GM12878 (cell line): Measurements from ENCODE around the gene OSBPL2. TPM values are rescaled to one million over a fixed set of nuclear protein-coding genes. Genes with fewer than 3 reads are reported as not detected.

Experiments
- ATAC-seq: fragments of 200-7000 bp; cut with Tn5 transposase; 3 replicates; pipeline ENCODE4 v1.9.1; 2020; ENCODE audit warnings: mild to moderate bottlenecking, moderate library complexity
- BruUV-seq: library from RNA; stranded (reverse); fragments of 400-500 nt; replicated peaks from 2 replicates; lab custom pipeline; 2021; lab: Mats Ljungman, UMichigan
- CTCF ChIA-PET: fragments of 300-600 bp; sonication (Branson Sonifier 250); formaldehyde crosslinking; extraction: SDS; loops from one replicate; lab custom pipeline; 2021; ENCODE audit warnings: inconsistent platforms; lab: Yijun Ruan, JAX
- POLR2A ChIA-PET: fragments of 350-600 bp; formaldehyde crosslinking; extraction: SDS; loops from one replicate; lab custom pipeline; 2021; ENCODE audit warnings: inconsistent platforms; lab: Charles Lee
- RAD21 ChIA-PET: fragments of 300-600 bp; sonication (Branson Sonifier 250); formaldehyde crosslinking; loops from one replicate; lab custom pipeline; 2023; ENCODE audit warnings: antibody characterized with exemption; ENCODE audit not compliant: unreplicated experiment; lab: Charles Lee
- SMC1A ChIA-PET: fragments of 300-600 bp; sonication (Branson Sonifier 250); formaldehyde crosslinking; loops from one replicate; lab custom pipeline; 2023; ENCODE audit not compliant: unreplicated experiment, uncharacterized antibody; lab: Charles Lee
- DNase-seq: peaks from one replicate; pipeline ENCODE4 v3.0.0-alpha.2; 2011; ENCODE audit warnings: low read depth, low spot score
- FAIRE-seq: peaks from 3 replicates; lab custom pipeline; 2011; peaks lifted over from hg19 to GRCh38; lab: Jason Lieb, UNC
- H2AFZ ChIP-seq: 2 replicates; pipeline ENCODE4 v1.6.0; 2011; ENCODE audit warnings: low read depth, low read length, control low read depth; ENCODE audit not compliant: control insufficient read depth
- H3K27ac ChIP-seq: 2 replicates; pipeline ENCODE4 v1.5.1; 2011; ENCODE audit warnings: control low read depth; ENCODE audit not compliant: control insufficient read depth, insufficient read depth
- H3K27me3 ChIP-seq, 2 experiments: replicated peaks in 1 of 2; 2 replicates each; pipeline versions ENCODE4 v1.6.0 to v1.6.1; 2011; ENCODE audit warnings: low read length in 1 of 2; ENCODE audit not compliant: control insufficient read depth in 2 of 2, insufficient read depth in 2 of 2
- H3K36me3 ChIP-seq, 2 experiments: 2 replicates each; pipeline ENCODE4 v1.5.1; 2011; ENCODE audit warnings: low read length in 1 of 2; ENCODE audit not compliant: control insufficient read depth in 2 of 2, insufficient read depth in 2 of 2
- H3K4me1 ChIP-seq: 2 replicates; pipeline ENCODE4 v1.6.1; 2011; ENCODE audit warnings: mild to moderate bottlenecking, low read length, moderate library complexity, mixed read lengths; ENCODE audit not compliant: control insufficient read depth, insufficient read depth
- H3K4me2 ChIP-seq: 2 replicates; pipeline ENCODE4 v1.6.0; 2011; ENCODE audit warnings: control low read depth; ENCODE audit not compliant: control insufficient read depth, insufficient read depth
- H3K4me3 ChIP-seq: fragments of 200-600 bp; sonication (generic); 2 replicates; pipeline ENCODE4 v1.5.1; 2016
- H3K79me2 ChIP-seq: 2 replicates; pipeline ENCODE4 v1.6.0; 2011; ENCODE audit warnings: low read length; ENCODE audit not compliant: control insufficient read depth, insufficient read depth
- H3K9ac ChIP-seq: 2 replicates; pipeline ENCODE4 v1.8.0; 2011; ENCODE audit warnings: low read length, control low read depth, mixed read lengths; ENCODE audit not compliant: control insufficient read depth, insufficient read depth
- H3K9me3 ChIP-seq: replicated peaks from 3 replicates; pipeline ENCODE4 v1.5.1; 2011; ENCODE audit warnings: mild to moderate bottlenecking, low read length; ENCODE audit not compliant: control insufficient read depth, insufficient read depth
- H4K20me1 ChIP-seq: 2 replicates; pipeline ENCODE4 v1.6.0; 2011; ENCODE audit not compliant: control insufficient read depth, insufficient read depth
- HDGF ChIP-seq: fragments of 450-650 bp; IDR thresholded peaks from 2 replicates; pipeline ENCODE4 v1.6.1; 2016; ENCODE audit warnings: antibody characterized with exemption
- POLR2AphosphoS5 ChIP-seq: IDR thresholded peaks from 2 replicates; pipeline ENCODE4 v1.6.1; 2011; ENCODE audit warnings: mild to moderate bottlenecking, low read length, inconsistent platforms
- TAF1 ChIP-seq: IDR thresholded peaks from 2 replicates; pipeline ENCODE4 v1.6.1; 2011; ENCODE audit warnings: mild to moderate bottlenecking, low read depth, low read length, borderline replicate concordance
- WGBS: methylation state at CpG from one replicate; pipeline ENCODE4 v1.1.6; 2016; ENCODE audit warnings: low lambda C conversion rate; ENCODE audit not compliant: insufficient replicate concordance, insufficient coverage; ENCODE audit errors: missing lambda C conversion rate; 5-methylcytosine and 5-hydroxymethylcytosine counted together
- in situ Hi-C: fragments of 300-500 bp; cut with MboI; formaldehyde crosslinking; loops from 9 replicates; pipeline ENCODE4 v1.14.3; 2018; ENCODE audit warnings: mixed read lengths
- intact Hi-C: fragments of 100-400 bp; cut with micrococcal nuclease; formaldehyde crosslinking; loops from one replicate; pipeline ENCODE4 v1.14.2; 2022; ENCODE audit not compliant: unreplicated experiment
- polyA plus RNA-seq, 11 experiments: library from polyadenylated mRNA; depleted of rRNA in 4 of 11; unstranded in 6 of 11; stranded (reverse) in 5 of 11; fragments of >200 nt; fragmentation: Nextera tagmentation in 4 of 11; fragmentation: Illumina TruSeq in 1 of 11; extraction: Ambion mirVana in 4 of 11; extraction: Trizol in 1 of 11; gene quantifications; 1 replicate in 1 of 11; 2 replicates in 10 of 11; pipeline versions ENCODE4 v1.2.1 to v1.2.3, GENCODE V29; 2011 to 2016; ENCODE audit warnings: inconsistent platforms in 2 of 11, missing spikeins in 2 of 11, low read depth in 1 of 11
- total RNA-seq, 4 experiments: library from RNA; depleted of rRNA in 3 of 4; stranded (reverse); fragments of >200 nt in 3 of 4; fragmentation: Illumina TruSeq in 1 of 4; extraction: Trizol in 1 of 4; gene quantifications; 2 replicates each; pipeline versions ENCODE4 v1.2.1 to v1.2.3, GENCODE V29; 2013 to 2021
- TF ChIP-seq, protein P1 (sequence below): fragments of 450-650 bp; IDR thresholded peaks from 2 replicates; pipeline ENCODE4 v1.6.1; 2017; ENCODE audit warnings: low read depth, mild to moderate bottlenecking, moderate library complexity
- TF ChIP-seq, protein P2 (sequence below): fragments of 450-650 bp; IDR thresholded peaks from 2 replicates; pipeline ENCODE4 v1.6.1; 2014; ENCODE audit warnings: mild to moderate bottlenecking
- TF ChIP-seq, protein P3 (sequence below): fragments of 450-650 bp; formaldehyde crosslinking; IDR thresholded peaks from 2 replicates; pipeline ENCODE4 v1.5.0; 2022; ENCODE audit warnings: mild to moderate bottlenecking, missing genetic modification characterization

Gene OSBPL2
- total and polyA plus RNA-seq, 10 of the 15 experiments (the other 5 are each of a cell fraction or from before 2014, with no cell fraction given) = 2.8 to 22.3 (median 14.7) TPM

DNA sequence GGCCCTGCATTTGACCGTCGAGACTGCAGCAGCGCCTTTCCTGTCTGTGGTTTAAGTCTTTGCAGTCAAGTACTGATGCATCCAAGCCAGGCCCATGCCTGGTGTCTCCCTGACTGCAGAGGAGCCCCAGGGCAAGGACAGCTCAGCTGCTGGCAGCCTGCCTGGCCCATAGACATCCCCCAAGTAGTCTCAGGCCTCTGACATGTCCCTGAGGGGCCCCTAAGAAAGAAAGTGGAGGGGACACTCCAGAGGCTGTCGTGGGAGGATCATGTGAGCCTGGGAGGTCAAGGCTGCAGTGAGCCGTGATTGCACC lies 36.3 kb upstream of the OSBPL2 start:
- Histone ChIP-seq H2AFZ (no peak overlapping the region), H3K4me1 (peaks cover 17% of the 10 kb centered on the region), H3K9ac (no peak overlapping the region; the same call in 1 of the 2 replicates), H3K27me3 (no peaks in the 10 kb centered on the region), H3K4me2 (peak overlapping the region; percentile 36; the same call in 1 of the 2 replicates), H3K27ac (no peak overlapping the region), H4K20me1 (no peaks in the 10 kb centered on the region), H3K4me3 (no peak overlapping the region)
- in situ Hi-C loops (no loop called here), intact Hi-C loops (no loop called here)
- ChIA-PET CTCF (no interaction called here), SMC1A (no interaction called here), RAD21 (no interaction called here), POLR2A (no interaction called here)
- no peak for FAIRE-seq
- no TSS peak for BruUV-seq
- no peak for ATAC-seq
- WGBS = 9% methylated on average over 5 of the region's 5 CpGs
- TF ChIP-seq, protein P1, sequence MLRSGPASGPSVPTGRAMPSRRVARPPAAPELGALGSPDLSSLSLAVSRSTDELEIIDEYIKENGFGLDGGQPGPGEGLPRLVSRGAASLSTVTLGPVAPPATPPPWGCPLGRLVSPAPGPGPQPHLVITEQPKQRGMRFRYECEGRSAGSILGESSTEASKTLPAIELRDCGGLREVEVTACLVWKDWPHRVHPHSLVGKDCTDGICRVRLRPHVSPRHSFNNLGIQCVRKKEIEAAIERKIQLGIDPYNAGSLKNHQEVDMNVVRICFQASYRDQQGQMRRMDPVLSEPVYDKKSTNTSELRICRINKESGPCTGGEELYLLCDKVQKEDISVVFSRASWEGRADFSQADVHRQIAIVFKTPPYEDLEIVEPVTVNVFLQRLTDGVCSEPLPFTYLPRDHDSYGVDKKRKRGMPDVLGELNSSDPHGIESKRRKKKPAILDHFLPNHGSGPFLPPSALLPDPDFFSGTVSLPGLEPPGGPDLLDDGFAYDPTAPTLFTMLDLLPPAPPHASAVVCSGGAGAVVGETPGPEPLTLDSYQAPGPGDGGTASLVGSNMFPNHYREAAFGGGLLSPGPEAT = no peak
- TF ChIP-seq, protein P2, sequence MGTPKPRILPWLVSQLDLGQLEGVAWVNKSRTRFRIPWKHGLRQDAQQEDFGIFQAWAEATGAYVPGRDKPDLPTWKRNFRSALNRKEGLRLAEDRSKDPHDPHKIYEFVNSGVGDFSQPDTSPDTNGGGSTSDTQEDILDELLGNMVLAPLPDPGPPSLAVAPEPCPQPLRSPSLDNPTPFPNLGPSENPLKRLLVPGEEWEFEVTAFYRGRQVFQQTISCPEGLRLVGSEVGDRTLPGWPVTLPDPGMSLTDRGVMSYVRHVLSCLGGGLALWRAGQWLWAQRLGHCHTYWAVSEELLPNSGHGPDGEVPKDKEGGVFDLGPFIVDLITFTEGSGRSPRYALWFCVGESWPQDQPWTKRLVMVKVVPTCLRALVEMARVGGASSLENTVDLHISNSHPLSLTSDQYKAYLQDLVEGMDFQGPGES = no peak
- TF ChIP-seq TAF1 (no peak), POLR2AphosphoS5 (no peak), HDGF (no peak)
- TF ChIP-seq, protein P3, sequence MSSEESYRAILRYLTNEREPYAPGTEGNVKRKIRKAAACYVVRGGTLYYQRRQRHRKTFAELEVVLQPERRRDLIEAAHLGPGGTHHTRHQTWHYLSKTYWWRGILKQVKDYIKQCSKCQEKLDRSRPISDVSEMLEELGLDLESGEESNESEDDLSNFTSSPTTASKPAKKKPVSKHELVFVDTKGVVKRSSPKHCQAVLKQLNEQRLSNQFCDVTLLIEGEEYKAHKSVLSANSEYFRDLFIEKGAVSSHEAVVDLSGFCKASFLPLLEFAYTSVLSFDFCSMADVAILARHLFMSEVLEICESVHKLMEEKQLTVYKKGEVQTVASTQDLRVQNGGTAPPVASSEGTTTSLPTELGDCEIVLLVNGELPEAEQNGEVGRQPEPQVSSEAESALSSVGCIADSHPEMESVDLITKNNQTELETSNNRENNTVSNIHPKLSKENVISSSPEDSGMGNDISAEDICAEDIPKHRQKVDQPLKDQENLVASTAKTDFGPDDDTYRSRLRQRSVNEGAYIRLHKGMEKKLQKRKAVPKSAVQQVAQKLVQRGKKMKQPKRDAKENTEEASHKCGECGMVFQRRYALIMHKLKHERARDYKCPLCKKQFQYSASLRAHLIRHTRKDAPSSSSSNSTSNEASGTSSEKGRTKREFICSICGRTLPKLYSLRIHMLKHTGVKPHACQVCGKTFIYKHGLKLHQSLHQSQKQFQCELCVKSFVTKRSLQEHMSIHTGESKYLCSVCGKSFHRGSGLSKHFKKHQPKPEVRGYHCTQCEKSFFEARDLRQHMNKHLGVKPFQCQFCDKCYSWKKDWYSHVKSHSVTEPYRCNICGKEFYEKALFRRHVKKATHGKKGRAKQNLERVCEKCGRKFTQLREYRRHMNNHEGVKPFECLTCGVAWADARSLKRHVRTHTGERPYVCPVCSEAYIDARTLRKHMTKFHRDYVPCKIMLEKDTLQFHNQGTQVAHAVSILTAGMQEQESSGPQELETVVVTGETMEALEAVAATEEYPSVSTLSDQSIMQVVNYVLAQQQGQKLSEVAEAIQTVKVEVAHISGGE (CRISPR knock-in tag) = no peak
- TF ChIP-seq, all 136 proteins: peak for 0
- DNase-seq = no peak
- peaks cover 16 to 25% of the 10 kb centered on the region in 2 experiments; a peak in 3 of 4 replicates for H3K36me3 ChIP-seq
- no peaks in the 10 kb centered on the region for H3K9me3 ChIP-seq
- H3K79me2 ChIP-seq = no peaks in the 10 kb centered on the region
